Amniotic epithelial cell (primary cell): ENCODE data around the gene SSH2.
"Not testable (repeated sequence)": the region's sequence is repeated elsewhere in the genome, so short reads cannot be mapped to it uniquely, and the experiment has no call there.

ENCODE experiments used
- DNase-seq: peaks from one replicate; pipeline ENCODE4 v3.0.0-alpha.2; 2010; ENCODE audit warnings: low read depth

SSH2 gene

DNA sequence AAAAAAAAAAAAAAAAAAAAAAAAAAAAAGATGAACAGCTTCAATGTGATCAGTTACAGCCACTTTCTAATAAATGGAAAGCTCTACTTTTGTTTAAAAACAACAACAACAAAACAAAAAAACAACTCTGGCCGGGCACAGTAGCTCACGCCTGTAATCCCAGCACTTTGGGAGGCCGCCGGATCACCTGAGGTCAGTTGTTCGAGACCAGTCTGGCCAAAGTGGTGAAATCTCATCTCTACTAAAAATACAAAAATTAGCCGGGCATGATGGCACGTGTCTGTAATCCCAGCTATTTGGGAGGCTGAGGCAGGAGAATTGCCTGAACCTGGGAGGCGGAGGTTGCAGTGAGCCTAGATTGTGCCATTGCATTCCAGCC, 150.2 kb downstream of the SSH2 start:
- DNase-seq, result not testable (repeated sequence)

DNA sequence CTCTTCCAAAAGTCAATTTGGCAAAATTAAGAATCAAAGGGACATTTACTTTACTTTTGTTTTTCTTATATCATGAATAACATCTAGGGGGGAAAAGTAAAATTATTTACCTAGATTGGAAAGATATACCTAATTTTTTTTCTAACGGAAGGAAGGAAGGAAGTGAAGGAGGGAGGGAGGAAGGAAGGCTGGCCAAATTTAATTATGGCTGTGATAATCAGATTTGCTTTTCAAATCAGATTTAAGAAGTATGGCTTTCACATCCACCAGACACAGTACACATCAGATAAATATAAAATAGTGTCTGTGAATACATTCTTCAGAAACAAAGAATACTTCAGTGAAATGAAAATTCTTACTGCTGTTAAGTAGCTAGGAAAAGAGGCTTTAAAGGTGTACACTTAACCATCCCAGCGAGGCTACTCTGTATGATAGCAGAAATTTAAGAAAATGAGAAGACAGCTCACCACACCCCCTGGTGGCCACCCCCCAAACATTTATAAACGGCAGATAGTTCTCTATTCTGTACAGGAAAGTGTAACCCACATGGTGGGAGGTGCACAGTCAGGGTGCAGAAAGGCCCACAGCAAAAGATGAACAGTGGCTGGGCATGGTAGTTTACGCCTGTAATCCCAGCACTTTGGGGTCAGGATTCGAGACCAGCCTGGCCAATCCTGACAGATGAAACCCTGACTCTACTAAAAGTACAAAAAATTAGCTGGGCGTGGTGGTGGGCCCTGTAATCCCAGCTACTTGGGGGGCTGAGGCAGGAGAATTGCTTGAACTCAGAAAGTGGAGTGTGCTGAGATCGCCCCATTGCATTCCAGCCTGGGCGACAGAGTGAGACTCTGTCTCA, 150.8 kb downstream of the SSH2 start:
- peak; percentile 48 for DNase-seq

DNA sequence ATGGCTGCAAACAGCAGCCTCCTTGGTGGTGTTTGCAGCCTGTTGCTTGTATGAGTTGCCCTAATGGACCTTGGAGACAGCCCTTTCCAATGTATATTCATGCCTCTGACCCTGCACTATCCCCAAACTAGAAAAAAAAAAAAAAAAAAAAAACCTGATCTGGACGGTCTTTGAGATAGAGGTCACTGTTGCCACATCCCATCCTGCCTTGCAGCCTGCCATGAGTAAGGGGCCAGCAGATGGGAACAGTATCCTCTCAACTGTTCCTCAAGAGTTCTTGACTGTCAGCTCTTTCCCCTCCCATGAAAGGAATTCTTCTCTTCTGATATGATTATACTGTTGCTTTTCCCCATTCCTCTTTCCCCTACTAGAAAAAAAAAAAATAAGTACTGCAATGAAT, 152.4 kb downstream of the SSH2 start:
- DNase-seq, result no peak

DNA sequence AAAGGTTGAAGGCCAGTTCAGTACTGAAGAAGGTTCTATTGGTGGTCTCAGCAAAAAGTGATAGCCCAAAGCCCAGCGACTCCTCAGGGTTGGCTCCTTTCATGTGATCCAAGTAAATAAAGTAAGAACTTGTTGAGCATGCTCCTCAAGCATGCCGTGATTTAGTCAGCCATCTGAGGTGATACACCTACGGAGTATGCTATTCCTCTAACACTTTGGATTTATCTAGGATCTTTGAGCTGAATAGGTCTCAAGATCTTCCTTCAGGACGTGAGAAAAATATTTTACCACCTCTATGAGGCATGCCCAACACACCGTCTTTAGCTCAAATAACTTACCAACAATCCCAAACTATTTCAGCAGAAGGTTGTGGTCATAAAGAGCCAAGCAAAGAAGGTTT, 154.0 kb downstream of the SSH2 start:
- no peak for DNase-seq

DNA sequence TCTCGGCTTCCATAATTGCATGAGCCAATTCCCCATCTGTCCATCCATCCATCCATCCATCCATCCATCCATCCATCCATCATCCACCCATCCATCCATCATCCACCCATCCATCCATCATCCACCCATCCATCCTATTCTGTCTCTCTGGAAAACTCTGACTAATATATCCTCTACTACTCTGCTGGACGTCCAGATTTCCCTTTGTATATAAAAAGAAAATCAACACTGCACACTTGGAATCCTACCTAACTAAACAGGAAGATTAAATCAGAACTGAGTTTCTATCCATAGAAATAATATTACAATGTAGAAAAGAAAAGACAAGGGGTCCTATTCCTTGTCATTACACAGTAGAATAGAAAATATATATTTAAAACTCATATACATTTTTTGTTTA, 157.0 kb downstream of the SSH2 start:
- DNase-seq, result no peak

DNA sequence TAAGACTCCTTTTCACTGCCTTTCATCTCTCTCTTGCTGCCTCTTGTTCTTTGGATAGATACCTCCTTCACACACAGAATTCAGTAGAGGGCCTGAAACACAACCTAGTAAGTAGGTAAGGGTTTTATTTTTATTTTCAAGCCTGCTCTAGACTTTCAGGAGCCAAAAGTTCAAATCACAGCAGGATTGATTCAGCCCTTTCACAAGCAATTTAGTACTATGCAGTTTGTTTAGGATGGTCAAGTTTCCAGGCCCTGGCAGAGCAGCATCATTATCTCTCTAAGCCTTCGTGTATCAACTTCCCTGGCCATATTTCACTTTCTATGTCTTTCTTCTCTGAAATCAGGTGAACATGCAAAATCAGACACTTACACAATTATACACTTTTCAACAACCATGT, 158.5 kb downstream of the SSH2 start:
- DNase-seq, result no peak

DNA sequence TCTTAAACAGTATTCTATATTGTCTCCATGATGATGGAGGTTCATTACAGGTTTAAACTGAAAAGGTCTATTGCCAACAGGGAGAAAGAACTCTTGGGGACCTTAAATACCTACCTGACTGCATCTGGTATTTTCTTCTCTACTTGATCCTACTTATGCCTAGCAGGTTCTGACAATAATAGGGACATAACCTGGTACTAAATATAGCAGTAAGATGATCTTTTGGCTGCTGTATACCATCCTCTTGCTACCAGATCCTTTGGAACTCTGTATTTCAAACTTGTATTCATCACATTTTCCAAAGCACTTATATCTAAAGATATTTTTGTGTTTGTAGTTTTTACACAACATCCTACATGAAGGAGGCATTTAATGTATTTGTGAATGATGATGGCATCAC, 160.8 kb downstream of the SSH2 start:
- DNase-seq, result no peak

DNA sequence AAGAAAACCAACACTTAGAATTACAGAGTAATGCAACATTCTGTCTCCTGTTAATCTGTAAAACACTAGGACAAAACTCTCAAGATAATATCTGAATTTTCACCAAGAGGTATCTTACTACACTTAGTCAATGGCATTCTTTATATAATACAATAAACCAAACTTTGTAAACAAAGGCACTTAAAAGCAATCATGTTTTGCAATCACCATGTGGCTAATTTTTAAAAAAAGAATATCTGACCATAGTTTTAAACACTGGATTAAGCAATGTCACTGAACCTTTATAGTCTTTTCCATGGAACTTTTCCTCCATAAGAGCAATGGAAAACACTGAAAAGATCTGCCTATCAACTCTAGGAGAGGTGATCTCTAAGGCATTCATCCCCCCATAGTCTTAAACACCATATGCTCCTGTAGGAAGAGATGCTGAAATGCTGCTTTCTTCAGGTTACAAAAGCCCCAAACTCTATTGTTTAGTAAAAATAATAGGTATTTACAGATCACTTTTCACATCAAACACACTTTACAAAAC, 163.2 kb downstream of the SSH2 start:
- peak; percentile 10 for DNase-seq

DNA sequence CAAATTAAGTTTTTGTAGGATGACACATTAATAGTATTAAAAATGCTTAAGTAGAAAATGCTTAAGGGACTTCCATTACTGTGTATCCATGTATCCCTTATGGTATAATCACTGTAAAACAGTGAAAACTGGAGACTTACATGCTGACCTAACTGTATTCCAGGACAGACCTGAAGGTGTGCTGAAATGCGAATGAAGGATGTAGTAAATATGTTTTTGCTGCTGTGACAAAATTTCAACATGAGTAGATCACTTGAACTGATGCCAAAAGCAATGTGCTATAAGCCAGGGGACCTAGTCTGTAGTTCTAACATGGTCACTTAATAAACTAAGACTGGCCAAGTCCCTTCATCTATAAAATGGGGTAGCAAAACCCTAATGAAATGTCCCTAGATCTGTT, 165.3 kb downstream of the SSH2 start:
- no peak for DNase-seq

DNA sequence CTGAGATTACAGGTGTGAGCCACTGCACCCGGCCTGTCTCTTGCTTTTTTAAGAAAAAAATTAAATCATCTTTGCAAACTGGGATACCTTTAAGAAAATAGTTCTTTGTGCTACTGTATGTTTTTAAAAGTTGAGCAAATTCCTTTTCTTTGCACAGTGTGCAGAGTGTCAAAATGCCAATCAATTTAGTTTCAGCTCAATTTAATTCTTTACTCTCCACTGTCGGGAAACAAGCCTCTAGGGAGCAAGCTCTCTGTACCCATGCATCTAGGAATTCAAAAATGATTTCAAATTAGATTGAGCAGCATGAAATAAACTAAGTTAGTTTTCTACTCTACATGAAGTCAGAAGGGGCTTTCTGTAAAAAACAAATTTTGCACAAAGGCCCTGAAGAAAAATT, 165.8 kb downstream of the SSH2 start:
- DNase-seq, result no peak

DNA sequence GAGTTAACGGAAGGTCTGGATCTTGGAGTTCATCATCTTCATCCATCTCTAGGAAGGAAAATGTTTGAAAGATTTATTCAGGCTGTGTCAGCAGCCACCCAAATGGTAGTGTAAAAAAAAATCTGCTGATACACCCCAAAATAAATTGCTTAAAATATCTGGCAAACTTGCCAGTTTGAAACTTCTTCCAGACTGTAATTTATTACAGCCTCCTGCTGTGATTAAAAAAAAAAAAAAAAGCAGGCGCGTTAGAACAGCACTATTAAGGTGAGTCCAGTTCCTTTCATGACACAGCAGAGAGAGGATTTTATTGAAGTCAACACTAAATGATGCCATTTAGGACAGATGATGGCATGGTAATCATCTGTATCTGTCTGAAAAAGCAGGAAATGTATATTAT, 166.8 kb downstream of the SSH2 start:
- no peak for DNase-seq

DNA sequence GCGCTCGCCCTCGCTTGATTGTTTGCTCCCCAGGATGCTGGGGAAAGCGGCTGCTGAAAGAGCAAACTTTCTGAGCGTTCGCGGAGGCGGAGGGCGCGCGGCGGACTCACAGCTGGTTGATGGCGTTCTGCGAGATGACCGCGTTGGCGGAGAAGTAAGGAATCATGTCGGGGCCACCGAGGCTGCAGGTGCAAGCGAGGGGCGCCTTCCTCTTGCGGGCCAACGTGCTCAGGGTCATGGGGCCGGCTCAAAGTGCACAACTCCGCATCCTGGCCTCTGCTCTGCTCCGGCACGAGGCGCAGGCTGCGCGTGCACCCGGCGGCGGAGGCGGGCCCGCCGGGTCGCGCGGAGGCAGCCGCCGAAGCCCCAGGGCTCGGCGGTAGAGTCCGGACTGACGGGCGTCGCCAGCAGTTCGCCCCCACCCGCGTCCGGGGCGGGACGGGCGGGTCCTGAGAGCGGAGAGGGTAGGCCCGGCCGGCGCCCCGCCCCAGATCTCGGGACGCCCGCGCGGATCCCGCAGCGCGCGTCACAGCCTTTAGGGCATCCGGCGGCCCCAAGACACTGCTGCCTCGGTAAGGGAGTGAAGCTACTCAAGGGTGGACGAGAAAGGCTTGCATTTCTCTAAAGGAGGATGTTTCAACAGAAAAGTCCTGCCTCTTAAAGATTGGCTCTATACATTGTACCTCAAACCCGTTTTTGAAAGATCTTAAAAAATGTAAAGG, 168.8 kb downstream of the SSH2 start:
- peak; percentile 81 for DNase-seq

DNA sequence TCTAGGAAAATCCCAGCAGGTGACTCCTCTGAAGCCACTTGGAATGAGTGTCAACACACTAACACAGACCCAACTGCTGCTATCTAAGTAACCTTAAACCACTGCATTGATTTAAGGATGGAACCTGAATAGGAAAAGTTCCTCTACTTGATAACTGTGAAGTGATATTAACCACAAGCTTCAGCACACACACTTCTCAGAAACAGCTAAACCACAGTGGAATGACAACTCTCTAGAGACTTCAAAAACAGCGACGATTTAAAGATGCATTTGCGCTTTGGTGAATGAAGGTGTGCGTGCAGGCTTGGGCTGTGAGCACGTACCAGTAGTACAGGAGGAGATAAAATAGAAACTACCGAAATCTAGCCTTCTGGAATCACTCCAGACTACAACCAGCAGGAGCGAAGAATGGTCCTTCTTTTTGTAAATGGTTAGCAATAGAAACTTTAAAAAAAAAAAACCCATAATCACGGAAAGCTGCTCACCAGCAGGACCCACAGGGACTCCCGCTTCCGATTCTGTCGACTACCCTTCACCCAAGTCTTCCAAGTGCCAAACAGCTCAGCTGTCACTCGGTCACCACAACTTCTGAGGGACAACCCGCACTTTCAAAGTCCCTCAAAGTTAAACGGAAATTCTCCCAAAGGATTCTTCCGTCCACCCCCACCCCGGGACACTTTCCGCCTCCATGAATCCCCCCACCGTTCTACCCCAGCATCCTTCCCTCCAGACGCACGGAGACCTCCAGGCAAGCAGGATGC, 169.6 kb downstream of the SSH2 start:
- DNase-seq, result peak; percentile 40

DNA sequence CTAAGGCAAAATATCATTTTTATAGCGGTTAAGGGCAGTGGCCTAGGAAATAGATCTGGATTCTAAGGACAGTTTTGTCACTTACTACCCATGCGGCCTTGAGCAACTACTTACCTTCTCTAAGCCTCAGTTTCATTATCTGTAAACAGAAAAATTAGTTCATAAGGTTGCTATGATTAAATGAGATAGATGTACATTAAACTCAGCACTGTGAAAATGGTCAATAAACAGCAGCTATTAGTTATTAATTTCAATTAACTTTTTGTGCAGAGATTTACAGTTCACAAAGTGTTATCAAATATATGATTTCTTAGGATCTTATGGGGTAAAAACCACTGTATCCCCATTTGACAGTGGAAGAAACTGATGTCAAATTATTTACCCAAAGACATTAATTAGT, 171.8 kb downstream of the SSH2 start:
- DNase-seq, result no peak

DNA sequence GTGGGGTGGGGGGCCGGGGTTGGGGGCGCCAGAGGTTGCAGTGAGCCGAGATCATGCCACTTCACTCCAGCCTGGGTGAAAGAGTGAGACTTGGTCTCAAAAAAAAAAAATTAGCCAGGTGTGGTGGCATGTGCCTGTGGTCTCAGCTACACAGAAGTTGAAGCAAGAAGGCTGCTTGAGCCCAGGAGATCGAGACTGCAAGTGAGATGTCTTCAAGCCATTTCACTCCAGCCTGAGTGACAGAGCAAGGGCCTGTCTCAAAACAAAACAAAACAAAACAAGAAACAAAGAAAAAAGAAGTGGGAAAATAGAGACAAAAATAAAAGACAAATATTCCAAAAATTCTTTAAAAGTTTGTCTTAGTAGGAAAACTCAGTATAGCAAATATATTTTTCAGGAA, 172.2 kb downstream of the SSH2 start:
- no peak for DNase-seq

DNA sequence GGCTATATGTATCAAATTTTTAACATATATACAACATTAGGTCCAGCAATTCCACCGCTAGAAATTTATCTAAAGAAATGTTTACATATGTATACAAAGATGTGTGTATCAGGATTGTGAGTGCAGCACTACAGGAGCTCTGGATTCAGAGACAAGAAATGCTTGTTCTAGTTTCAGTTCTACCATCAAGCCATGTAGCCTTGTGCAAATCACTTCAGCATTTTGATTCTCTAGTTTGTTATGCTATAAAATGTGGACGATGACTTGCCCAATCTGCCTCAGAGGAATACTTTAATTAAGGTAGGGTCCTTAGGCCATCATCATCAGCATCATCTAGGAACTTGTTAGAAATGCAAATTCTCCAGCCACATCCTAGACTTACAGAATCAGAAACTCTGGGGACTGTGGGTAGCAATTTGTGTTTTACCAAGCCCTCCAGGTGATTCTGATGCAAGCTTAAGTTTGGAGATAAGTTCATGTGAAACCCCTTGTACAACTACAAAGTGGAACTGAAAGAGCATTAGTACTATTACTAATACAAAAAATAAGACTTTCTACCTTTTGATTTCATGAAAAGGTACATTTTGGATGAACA, 176.1 kb downstream of the SSH2 start:
- no peak for DNase-seq

DNA sequence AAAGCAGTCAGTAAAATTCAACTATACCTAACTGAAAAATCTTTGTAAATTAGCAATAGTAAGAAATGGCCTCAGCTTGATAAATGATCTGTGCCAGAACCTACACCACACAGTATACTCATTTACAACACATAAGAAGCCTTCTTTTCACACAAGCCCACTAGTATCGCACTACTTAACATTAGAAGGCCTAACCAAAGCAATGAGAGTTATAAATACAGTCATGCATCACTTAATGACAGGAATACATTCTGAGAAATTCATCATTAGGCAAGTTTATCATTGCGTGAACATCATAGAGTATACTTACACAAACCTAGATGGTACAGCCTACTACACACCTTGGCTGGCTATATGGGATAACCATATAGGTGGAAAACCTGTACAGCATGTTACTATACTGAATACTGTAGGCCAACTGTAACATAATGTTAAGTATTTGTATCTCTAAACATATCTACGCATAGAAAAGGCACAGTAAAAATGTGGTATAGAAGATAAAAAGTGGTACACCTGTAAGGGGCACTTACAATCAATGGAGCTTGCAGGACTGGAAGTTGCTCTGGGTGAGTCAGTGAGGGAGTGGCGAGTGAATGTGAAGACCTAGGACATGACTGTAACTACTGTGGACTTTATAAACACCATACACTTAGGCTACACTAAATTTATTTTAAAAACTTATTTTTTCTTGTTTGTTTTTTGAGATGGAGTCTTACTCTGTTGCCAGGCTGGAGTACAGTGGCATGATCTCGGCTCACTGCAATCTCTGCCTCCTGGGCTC, 180.8 kb downstream of the SSH2 start:
- no peak for DNase-seq

DNA sequence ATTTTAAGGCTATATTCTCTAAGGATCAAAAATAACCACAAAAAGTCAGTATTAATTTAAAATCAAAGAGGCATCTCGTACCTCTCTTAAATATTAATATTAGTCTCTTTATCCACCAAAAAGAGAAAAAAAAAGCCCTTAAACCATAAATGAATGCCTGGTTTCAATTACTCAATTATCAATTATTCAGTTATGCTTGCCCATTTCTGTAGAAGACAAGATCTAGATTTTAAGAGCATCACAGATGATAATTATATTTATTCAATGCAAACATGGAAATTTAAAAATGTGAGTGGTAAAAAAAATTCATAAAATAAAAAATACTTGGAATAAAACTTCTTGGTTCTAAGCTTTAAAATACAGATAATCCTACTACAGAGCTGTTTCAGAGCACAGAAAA, 181.6 kb downstream of the SSH2 start:
- DNase-seq, result no peak

DNA sequence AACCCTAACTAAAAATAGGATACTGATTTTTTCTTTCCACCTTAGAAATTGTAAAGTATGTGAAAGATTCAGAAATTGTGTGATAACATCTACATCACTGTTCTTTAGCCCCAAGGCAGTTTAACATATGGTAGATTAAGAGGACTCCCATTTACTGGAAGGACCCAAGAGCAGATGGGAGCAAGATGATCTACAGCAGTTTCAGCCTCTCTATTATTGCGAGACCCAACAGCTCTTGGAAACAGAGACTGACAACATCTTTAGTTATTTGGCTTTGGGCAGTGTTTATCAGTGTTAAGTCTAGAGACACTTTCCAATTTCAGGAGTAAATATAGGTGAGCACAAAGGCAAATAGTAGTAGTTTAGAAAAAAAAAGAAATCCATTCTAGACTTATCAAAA, 182.4 kb downstream of the SSH2 start:
- DNase-seq, result no peak

DNA sequence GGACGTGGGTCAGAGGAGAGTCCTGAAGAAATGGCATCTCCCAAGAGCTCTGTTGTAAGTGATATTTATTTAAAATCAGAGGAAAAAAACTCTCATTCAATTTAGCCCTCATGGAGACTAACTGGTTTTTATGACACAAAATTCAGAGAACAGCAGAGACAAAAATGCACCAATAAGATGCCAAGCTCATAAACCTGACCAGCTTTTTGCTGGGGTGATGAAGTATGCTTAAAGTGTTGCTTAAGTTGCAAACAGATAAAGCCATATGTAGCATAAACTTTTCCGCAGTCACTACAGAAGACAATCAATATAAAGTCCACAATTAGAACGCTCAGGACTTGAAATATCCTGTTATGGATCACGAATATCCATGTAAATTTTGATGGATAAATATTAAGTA, 183.4 kb downstream of the SSH2 start:
- no peak for DNase-seq

DNA sequence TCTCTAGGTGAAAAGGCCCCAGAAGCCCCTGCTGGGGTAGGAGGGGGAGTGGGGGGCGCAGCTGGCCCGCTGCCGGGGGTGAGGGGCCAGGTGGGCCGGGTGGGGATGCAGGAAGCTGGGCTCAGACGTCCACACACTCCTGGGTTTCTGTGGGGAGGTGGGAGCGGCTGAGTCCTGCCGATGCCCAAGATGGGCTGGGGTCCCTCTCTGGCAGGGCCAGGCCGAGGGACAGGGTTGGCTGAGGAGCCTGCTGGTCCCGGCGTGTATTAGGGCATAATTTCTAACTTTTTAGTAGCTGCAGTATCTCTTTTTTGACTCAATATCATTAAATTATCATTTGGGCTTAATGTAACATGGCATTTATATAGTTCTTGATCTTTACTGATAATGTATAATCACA, 185.9 kb downstream of the SSH2 start:
- no peak for DNase-seq

DNA sequence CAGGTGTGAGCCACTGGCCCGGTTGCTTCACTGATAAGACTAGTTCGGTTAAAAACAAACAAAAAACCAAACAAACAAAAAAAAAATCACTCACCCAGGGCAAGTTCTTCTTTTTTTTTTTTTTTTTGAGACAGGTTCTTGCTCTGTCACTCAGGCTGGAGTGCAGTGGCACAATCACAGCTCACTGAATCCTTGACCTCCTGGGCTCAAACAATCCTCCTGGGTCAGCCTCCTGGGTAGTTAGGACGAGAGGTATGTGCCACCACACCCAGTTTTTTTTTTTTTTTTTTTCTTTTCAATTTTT, 187.9 kb downstream of the SSH2 start:
- DNase-seq, result no peak
